K562 (cell line): ENCODE data around the gene DEDD2.

ENCODE experiments used
- CAMTA2 ChIP-seq: fragments of 250-450 bp; sonication (Bioruptor Pico); conservative IDR thresholded peaks from 2 replicates; pipeline ENCODE4 v1.5.1; 2022
- CTCF ChIP-seq, 3 experiments: IDR thresholded peaks in 2 of 3; conservative IDR thresholded peaks in 1 of 3; 2 replicates each; pipeline ENCODE4 v1.5.1; 2011 to 2012; ENCODE audit warnings: low read length in 3 of 3, mild to moderate bottlenecking in 3 of 3, control low read depth in 2 of 3, improper control_type of control experiment in 1 of 3, inconsistent platforms in 1 of 3, low read depth in 1 of 3, mixed read lengths in 1 of 3, moderate library complexity in 1 of 3; ENCODE audit not compliant: insufficient read depth in 2 of 3
- FOS ChIP-seq: IDR thresholded peaks from 3 replicates; pipeline ENCODE4 v1.6.1; 2011; ENCODE audit not compliant: insufficient read length; ENCODE audit errors: extremely low read depth
- MXI1 ChIP-seq: IDR thresholded peaks from 2 replicates; pipeline ENCODE4 v1.6.1; 2011; ENCODE audit warnings: low read depth, mild to moderate bottlenecking, improper control_type of control experiment, low read length
- PHF21A ChIP-seq: fragments of 450-650 bp; IDR thresholded peaks from 2 replicates; pipeline ENCODE4 v1.6.1; 2017; ENCODE audit warnings: low read depth, borderline replicate concordance
- SREBF1 ChIP-seq: fragments of 150-350 bp; IDR thresholded peaks from 2 replicates; pipeline ENCODE4 v1.6.1; 2014; ENCODE audit warnings: antibody characterized with exemption, low read depth, low read length, borderline replicate concordance
- ZNF644 ChIP-seq: fragments of 200-800 bp; sonication (Bioruptor generic); IDR thresholded peaks from 2 replicates; pipeline ENCODE4 v1.6.1; 2016; ENCODE audit warnings: low read depth, missing genetic modification characterization, missing compliant biosample characterization

- TF ChIP-seq CTCF (IDR thresholded peaks at IDR 0.05 in 2 of 3, conservative IDR thresholded peaks at IDR 0.05 in 1 of 3; ENCODE audit: insufficient read depth in 2 of 3, low read depth in 1 of 3, low read length in 3 of 3) (no peak), MXI1 (no peak), CAMTA2 (CRISPR knock-in tag) (no peak), PHF21A (no peak), ZNF644 (tag) (no peak), SREBF1 (no peak), FOS (no peak)
Measured at GRCh38 chr19:42176649-42176989, 40.9 kb downstream of the DEDD2 start.
